HG03280 (cell line): ENCODE data around the gene TSPAN18.

Experiments
- ATAC-seq: cut with Tn5 transposase; IDR thresholded peaks from one replicate; pipeline ENCODE4 v1.9.1; 2021; ENCODE audit warnings: mild to moderate bottlenecking, moderate library complexity; ENCODE audit not compliant: unreplicated experiment

Gene TSPAN18

GRCh38 chr11:44793350-44794090 lies 66.8 kb downstream of the TSPAN18 start:
- no peak for ATAC-seq

GRCh38 chr11:44795803-44796535 lies 69.2 kb downstream of the TSPAN18 start:
- ATAC-seq = no peak

GRCh38 chr11:44797051-44797450 lies 70.3 kb downstream of the TSPAN18 start:
- no peak for ATAC-seq

DNA sequence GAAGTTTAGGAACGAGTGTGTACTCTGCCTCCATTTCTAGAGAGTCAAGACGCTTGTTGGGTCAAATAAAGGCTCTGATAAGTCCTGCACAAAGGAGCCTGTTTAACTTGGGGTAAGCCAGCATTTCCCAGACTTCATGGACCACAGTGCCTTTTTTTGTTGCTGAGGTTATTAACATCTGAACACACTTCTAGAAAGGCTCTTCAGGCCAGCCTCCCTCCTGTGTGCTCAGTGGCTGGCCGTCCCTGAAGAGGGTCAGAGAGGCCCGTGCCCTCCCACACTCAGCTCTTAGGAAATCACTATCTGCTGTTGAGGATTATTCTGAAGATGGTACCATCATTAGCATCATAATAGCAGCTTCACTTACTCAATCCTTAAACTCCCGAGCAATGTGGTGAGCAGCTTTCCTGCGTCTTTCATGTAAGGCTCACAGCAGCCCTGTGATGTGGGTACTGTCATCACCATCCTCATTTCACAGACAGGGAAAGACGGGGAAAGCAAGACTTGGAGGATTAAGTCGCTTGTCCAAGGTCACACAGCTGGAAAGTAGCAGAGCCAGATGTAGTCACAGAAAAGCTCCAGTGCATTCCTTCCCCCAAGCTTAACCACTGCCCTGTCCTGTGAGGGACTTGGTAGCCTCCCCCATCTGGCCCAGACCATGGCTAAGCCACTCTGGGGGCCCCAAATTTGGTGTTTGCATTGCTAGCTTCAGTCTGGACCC lies 71.3 kb downstream of the TSPAN18 start:
- ATAC-seq = no peak

GRCh38 chr11:44798607-44798972 lies 71.8 kb downstream of the TSPAN18 start:
- ATAC-seq = no peak

DNA sequence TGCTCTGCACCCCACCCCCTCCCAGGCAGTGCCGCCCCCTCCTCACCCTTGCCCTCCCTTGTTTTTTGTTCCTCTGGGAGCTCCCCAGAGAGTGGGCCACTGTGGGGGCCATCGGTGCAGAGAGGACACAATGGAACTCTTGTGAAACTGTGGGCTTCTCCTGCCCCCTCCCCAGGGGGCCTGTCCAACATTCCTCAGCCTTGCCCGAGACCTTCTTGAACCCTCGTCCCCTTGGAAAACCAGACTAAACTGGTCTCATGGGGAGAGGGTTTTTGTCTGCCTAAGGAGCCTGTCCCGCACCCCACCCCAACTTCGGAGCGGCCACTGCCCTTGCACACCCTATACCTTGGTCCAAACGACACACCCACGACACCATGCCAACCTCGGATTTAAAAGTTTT lies 72.2 kb downstream of the TSPAN18 start:
- ATAC-seq = no peak

- no peak for ATAC-seq
Measured at GRCh38 chr11:44802347-44802746, 75.6 kb downstream of the TSPAN18 start.

DNA sequence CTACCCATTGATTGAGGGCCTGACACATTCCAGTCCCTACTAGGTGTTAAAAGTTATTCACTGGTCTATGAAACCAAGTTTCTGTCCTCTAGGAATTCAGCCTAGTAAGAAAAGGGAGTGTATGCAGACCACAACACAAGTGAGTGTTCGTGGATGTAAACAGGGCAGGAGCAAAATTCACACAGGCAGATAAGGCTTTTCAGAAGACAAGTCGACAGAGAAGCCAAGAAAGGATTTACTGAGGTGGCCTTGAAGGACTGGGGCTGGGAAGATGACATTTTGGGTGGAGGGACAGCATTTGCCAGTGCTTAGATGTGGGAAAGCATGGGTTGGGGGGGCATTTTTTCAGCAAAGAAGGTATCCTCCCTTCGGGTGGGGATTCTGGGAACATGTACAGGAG lies 76.2 kb downstream of the TSPAN18 start:
- no peak for ATAC-seq

DNA sequence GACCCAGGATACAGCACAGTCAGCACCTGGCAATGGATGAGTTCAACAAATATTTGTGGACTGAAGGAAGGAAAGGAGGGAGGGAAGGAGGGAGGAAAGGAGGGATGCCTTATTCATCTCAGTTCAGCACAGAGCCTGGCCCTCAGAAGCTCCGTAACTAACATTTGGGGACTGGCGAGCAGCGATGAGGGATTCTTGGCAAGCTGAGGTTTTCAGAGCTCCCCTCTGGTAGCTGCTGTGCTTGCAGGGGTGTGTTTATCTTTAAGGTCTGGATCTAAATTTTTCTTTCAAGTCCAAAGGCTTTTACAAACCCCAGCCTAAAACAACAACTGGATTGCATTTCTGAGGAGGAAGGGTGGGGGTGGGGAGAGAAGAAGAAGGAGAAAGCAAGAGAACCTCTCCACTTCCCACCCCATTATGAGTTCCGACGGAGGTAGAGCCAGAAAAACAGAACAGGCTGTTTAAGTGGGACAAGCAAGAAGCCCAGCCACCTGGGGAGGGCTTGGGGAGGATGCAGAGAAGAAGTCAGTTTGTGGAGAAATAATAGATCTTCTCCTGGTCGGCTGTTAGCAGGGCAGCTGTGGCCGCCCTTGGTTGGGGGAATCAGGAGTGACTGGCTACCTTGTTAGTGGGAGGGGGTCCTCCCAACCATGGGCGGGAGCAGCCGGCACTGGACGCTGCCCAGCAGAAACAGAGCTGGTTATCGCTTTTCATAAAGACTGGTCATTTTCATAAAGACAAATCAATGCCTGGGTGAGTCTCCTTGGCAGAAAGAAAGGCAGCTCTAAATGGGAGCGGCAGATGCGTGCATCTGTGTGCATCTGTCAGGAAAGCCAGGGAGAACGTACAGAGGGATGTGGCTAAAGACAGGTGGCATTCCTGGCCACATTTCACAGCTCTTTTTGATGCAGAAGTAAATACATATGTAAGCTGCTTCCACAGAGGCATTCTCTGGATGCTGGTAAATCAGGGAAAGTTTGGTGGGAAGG lies 78.0 kb downstream of the TSPAN18 start:
- no peak for ATAC-seq

GRCh38 chr11:44805596-44805995 lies 78.8 kb downstream of the TSPAN18 start:
- ATAC-seq = no peak

GRCh38 chr11:44808053-44808753 lies 81.4 kb downstream of the TSPAN18 start:
- ATAC-seq = no peak

DNA sequence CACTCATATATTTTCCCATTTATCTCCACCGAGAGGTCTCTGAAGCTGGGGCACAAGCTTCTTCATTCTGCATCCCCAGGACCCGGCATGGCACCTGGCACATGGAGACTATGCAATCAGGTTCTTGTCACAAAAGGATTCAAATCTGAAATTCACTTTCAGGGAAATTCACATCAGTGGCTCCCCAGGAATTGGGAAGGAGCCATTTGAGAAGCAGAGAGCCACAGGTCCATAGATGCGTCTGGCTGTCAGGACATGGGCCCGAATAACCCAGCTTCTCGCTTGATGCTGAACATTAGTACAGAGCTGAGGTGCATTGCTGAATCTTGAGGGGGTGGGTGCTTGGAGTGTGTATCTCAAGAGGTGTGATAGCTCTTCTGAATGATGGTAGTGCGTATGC lies 82.5 kb downstream of the TSPAN18 start:
- no peak for ATAC-seq

GRCh38 chr11:44811841-44812448 lies 85.2 kb downstream of the TSPAN18 start:
- ATAC-seq = no peak

GRCh38 chr11:44812971-44813370 lies 86.2 kb downstream of the TSPAN18 start:
- ATAC-seq = no peak

- ATAC-seq = no peak
Measured at GRCh38 chr11:44813401-44813800, 86.6 kb downstream of the TSPAN18 start.

DNA sequence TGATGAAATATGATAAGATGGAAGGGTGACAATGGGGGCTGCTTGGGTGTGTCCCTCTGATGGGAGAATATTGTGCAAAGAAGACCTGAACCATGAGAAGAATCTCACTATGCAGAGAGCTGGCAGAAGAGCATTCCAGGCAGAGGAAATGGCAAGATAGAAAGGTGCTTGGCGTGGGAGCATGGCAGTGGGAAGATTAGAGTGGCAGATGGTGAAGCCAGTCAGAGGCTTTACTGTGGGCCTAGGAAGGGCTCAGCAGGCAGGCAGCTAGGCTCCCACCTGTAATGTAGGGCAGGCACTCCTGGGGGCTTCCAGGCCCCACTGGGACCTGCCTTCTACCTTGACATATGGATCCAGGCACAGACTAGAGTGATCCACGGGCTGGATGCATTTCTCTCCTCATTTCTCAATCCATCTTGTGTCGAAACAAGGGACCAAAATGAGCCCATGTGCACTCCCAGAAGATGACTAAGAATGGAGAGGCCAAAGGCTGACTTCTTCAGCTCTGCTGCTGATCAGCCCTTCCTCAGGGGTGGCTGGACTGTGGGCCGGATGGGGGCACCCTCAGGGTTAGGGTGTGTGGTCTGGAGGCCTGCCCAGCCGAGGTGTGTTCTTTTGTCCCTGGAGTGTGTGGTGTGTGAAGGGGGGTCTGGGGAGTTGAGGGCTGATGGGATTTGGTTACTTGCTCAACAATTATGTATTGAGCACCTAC lies 88.3 kb downstream of the TSPAN18 start:
- no peak for ATAC-seq

DNA sequence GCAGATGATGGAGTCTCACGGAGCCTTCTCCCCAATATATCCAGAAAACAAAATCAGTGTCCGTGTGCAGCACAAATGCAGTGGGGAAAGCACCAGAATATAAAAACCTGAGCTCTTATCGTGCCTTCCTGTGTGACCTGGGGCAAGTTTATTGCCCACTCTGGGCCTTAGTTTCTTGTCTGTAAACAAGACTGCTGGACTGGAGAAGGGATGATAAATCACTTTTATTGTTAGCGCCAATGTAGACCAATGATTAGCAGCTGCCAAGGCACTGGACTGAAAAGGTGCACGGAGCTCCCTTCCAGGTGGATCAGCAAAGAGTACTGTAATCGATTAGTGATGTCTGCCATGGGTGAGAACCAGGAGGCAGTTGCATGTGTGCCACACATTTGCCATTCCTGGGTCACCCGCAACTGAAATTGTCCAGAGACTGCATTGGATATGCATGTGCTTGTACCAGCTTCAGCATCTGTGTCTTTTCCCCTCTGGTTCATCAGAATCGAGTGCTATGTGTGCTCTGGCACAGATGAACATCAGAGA lies 89.2 kb downstream of the TSPAN18 start:
- ATAC-seq = no peak

DNA sequence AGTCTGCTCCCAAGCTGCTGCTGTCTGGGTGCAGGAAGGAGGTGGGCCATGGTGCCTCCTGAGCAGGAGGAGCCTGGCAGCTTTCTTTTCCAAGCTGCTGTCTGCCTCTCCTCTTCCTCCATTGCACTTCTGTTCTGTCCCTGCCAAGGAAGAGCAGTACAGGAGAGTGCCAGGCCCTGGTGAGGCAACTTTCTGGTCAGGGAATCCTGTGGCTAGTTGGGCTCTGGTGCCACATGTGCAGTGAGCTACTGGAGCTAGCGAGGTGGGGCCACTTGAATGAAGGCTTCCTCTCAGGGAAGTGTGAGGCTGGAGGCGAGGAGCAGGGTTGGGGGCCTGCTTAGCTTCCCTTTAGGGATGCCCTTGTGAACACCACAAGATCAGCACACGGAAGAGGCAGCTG lies 90.0 kb downstream of the TSPAN18 start:
- no peak for ATAC-seq
